HG03139 (cell line): ENCODE results near the gene SDC4.
"Not testable (repeated sequence)": the region's sequence is repeated elsewhere in the genome, so short reads cannot be mapped to it uniquely, and the experiment has no call there.

Experiments
- ATAC-seq: cut with Tn5 transposase; IDR thresholded peaks from one replicate; pipeline ENCODE4 v1.9.1; 2021; ENCODE audit not compliant: unreplicated experiment

Gene SDC4

GRCh38 chr20:45365444-45365970, 17.3 kb upstream of the SDC4 start:
- ATAC-seq: no peak

- no peak for ATAC-seq
Measured at GRCh38 chr20:45363611-45364492, 15.6 kb upstream of the SDC4 start.

- peak; percentile 76 for ATAC-seq
Measured at GRCh38 chr20:45362804-45363610, 14.8 kb upstream of the SDC4 start, which contains the start of gene SYS1. TSS of gene SYS1 (plus strand) at chr20:45363156. CDS start at chr20:45363532, 376 bp downstream.

GRCh38 chr20:45361793-45362192, 13.6 kb upstream of the SDC4 start:
- no peak for ATAC-seq

GRCh38 chr20:45359406-45360148, 11.4 kb upstream of the SDC4 start:
- ATAC-seq: no peak

GRCh38 chr20:45359069-45359405, 10.8 kb upstream of the SDC4 start:
- no peak for ATAC-seq

- ATAC-seq: no peak
Measured at GRCh38 chr20:45358282-45359068, 10.3 kb upstream of the SDC4 start.

- ATAC-seq: no peak
Measured at GRCh38 chr20:45355209-45356084, 7.2 kb upstream of the SDC4 start.

GRCh38 chr20:45354423-45355208, 6.4 kb upstream of the SDC4 start:
- ATAC-seq: no peak

GRCh38 chr20:45353746-45354145, 5.5 kb upstream of the SDC4 start:
- no peak for ATAC-seq

GRCh38 chr20:45352729-45353128, 4.5 kb upstream of the SDC4 start:
- no peak for ATAC-seq

- not testable (repeated sequence) for ATAC-seq
Measured at GRCh38 chr20:45350795-45351194, 2.6 kb upstream of the SDC4 start.

GRCh38 chr20:45350217-45350616, 2.0 kb upstream of the SDC4 start:
- no peak for ATAC-seq

GRCh38 chr20:45347297-45347935, 808 bp downstream of the SDC4 start:
- ATAC-seq: no peak

- no peak for ATAC-seq
Measured at GRCh38 chr20:45346851-45347250, 1.4 kb downstream of the SDC4 start.

- no peak for ATAC-seq
Measured at GRCh38 chr20:45346291-45346718, 1.9 kb downstream of the SDC4 start.

- ATAC-seq: no peak
Measured at GRCh38 chr20:45345104-45345936, 2.9 kb downstream of the SDC4 start.
